ENCODE results near the gene ANKS1B. TPM values are rescaled to one million over a fixed set of nuclear protein-coding genes. Genes with fewer than 3 reads are reported as not detected.

Gene ANKS1B
- total RNA-seq, 1 donor from 2014 or later: 2.3 TPM

DNA sequence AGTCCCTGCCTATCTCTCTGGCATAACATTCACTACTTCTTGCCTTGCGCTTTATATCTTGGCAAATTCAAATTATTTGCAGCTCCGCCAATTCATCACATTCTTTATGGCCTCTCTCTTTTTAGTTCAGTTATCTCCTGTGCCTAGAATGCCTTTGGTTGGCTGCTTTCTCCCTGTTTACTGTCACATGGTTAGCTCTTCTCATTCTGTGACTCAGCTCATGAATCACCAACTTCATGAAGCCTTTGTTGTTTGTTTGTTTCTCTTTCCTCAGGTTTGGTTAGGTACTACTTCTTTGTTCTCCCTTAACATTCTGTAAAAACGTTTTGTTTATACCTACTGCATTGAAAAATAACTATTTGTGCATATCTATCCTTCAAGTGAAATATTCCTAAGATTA is 713.7 kb downstream of the ANKS1B start:
- TF ChIP-seq, protein P1, sequence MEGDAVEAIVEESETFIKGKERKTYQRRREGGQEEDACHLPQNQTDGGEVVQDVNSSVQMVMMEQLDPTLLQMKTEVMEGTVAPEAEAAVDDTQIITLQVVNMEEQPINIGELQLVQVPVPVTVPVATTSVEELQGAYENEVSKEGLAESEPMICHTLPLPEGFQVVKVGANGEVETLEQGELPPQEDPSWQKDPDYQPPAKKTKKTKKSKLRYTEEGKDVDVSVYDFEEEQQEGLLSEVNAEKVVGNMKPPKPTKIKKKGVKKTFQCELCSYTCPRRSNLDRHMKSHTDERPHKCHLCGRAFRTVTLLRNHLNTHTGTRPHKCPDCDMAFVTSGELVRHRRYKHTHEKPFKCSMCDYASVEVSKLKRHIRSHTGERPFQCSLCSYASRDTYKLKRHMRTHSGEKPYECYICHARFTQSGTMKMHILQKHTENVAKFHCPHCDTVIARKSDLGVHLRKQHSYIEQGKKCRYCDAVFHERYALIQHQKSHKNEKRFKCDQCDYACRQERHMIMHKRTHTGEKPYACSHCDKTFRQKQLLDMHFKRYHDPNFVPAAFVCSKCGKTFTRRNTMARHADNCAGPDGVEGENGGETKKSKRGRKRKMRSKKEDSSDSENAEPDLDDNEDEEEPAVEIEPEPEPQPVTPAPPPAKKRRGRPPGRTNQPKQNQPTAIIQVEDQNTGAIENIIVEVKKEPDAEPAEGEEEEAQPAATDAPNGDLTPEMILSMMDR (IDR thresholded peaks at IDR 0.05): no peak
- no peaks in the 10 kb centered on the region for H3K4me1 Mint-ChIP-seq (ENCODE audit: low read depth)
- H3K4me3 Mint-ChIP-seq (ENCODE audit: unreplicated experiment): no peak overlapping the region
- no peak for DNase-seq (ENCODE audit: low spot score)
- H3K27ac Mint-ChIP-seq (ENCODE audit: unreplicated experiment): no peak overlapping the region
- H3K27me3 Mint-ChIP-seq (ENCODE audit: low read depth): peaks cover 1% of the 10 kb centered on the region
- H3K9me3 Mint-ChIP-seq (ENCODE audit: low read depth): peaks cover 21% of the 10 kb centered on the region
- H3K36me3 Mint-ChIP-seq (ENCODE audit: low read depth): no peaks in the 10 kb centered on the region

- peaks cover 1% of the 10 kb centered on the region for H3K27me3 Mint-ChIP-seq (ENCODE audit: low read depth)
- H3K9me3 Mint-ChIP-seq (ENCODE audit: low read depth): peaks cover 9% of the 10 kb centered on the region
- TF ChIP-seq, protein P1 (IDR thresholded peaks at IDR 0.05): no peak
- no peak overlapping the region for H3K4me3 Mint-ChIP-seq (ENCODE audit: unreplicated experiment)
- no peaks in the 10 kb centered on the region for H3K4me1 Mint-ChIP-seq (ENCODE audit: low read depth)
- H3K27ac Mint-ChIP-seq (ENCODE audit: unreplicated experiment): no peak overlapping the region
- no peaks in the 10 kb centered on the region for H3K36me3 Mint-ChIP-seq (ENCODE audit: low read depth)
- DNase-seq (ENCODE audit: low spot score): no peak
These were observed 717.7 kb downstream of the ANKS1B start for GRCh38 chr12:99267038-99267437.

GRCh38 chr12:99265648-99266047 is 719.1 kb downstream of the ANKS1B start:
- Mint-ChIP-seq H3K27me3 (ENCODE audit: low read depth) (peaks cover 3% of the 10 kb centered on the region), H3K36me3 (ENCODE audit: low read depth) (no peaks in the 10 kb centered on the region), H3K9me3 (ENCODE audit: low read depth) (no peaks in the 10 kb centered on the region), H3K4me3 (ENCODE audit: unreplicated experiment) (no peak overlapping the region), H3K4me1 (ENCODE audit: low read depth) (no peaks in the 10 kb centered on the region), H3K27ac (ENCODE audit: unreplicated experiment) (no peak overlapping the region)
- TF ChIP-seq, protein P1 (IDR thresholded peaks at IDR 0.05): no peak
- DNase-seq (ENCODE audit: low spot score): no peak

DNA sequence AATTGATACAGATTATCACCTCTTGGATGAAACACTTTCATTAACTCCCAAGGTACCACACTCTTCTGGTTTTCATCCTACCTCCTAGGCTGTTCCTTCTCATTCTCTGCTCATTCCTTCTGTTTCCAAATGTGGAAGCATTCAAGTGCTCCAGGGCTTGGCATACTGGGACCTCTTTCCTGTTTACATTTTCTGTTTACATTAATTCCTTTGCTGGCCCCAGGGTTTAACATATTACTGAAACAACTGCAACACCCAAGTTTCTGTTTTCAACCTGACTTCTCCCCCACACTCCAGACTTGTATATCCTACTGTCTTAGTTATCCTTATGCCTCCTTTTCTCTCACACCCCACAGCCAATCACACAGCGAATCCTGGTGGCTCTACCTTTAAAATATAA is 723.5 kb downstream of the ANKS1B start:
- DNase-seq (ENCODE audit: low spot score): no peak
- H3K4me3 Mint-ChIP-seq (ENCODE audit: unreplicated experiment): no peak overlapping the region
- H3K27me3 Mint-ChIP-seq (ENCODE audit: low read depth): peaks cover 3% of the 10 kb centered on the region
- peaks cover 3% of the 10 kb centered on the region for H3K4me1 Mint-ChIP-seq (ENCODE audit: low read depth)
- no peaks in the 10 kb centered on the region for H3K9me3 Mint-ChIP-seq (ENCODE audit: low read depth)
- no peaks in the 10 kb centered on the region for H3K36me3 Mint-ChIP-seq (ENCODE audit: low read depth)
- H3K27ac Mint-ChIP-seq (ENCODE audit: unreplicated experiment): no peak overlapping the region
- TF ChIP-seq, protein P1 (IDR thresholded peaks at IDR 0.05): no peak

- H3K27ac Mint-ChIP-seq (ENCODE audit: unreplicated experiment): no peak overlapping the region
- peaks cover 3% of the 10 kb centered on the region for H3K4me1 Mint-ChIP-seq (ENCODE audit: low read depth)
- peaks cover 3% of the 10 kb centered on the region for H3K27me3 Mint-ChIP-seq (ENCODE audit: low read depth)
- no peaks in the 10 kb centered on the region for H3K36me3 Mint-ChIP-seq (ENCODE audit: low read depth)
- H3K4me3 Mint-ChIP-seq (ENCODE audit: unreplicated experiment): no peak overlapping the region
- H3K9me3 Mint-ChIP-seq (ENCODE audit: low read depth): no peaks in the 10 kb centered on the region
- DNase-seq (ENCODE audit: low spot score): no peak
- TF ChIP-seq, protein P1 (IDR thresholded peaks at IDR 0.05): no peak
These were observed 724.2 kb downstream of the ANKS1B start for GRCh38 chr12:99260456-99260996.
